Smooth muscle cell (in vitro differentiated cells): ENCODE measurements around the gene ETV7. TPM values are rescaled to one million over a fixed set of nuclear protein-coding genes. Genes with fewer than 3 reads are reported as not detected.

Source experiments
- DNase-seq: peaks from one replicate; lab custom pipeline; 2025; ENCODE audit not compliant: unreplicated experiment; lab: John Stamatoyannopoulos, UW
- H2AFZ ChIP-seq: fragments of 200-600 bp; sonication (generic); 2 replicates; pipeline ENCODE4 v1.6.0; 2016; ENCODE audit warnings: antibody characterized with exemption, low read depth, mild to moderate bottlenecking
- H3F3A ChIP-seq: fragments of 200-600 bp; sonication (generic); 2 replicates; pipeline ENCODE4 v1.6.0; 2017; ENCODE audit warnings: antibody characterized with exemption, low read depth
- H3K27ac ChIP-seq: fragments of 200-600 bp; sonication (generic); 2 replicates; pipeline ENCODE4 v1.5.1; 2016; ENCODE audit warnings: low read depth, mild to moderate bottlenecking
- H3K27me3 ChIP-seq: fragments of 200-600 bp; sonication (generic); 2 replicates; pipeline ENCODE4 v1.6.1; 2016; ENCODE audit warnings: low read depth, mild to moderate bottlenecking
- H3K36me3 ChIP-seq: fragments of 200-600 bp; sonication (generic); 2 replicates; pipeline ENCODE4 v1.5.1; 2016; ENCODE audit warnings: low read depth
- H3K4me1 ChIP-seq: fragments of 200-600 bp; sonication (generic); 2 replicates; pipeline ENCODE4 v1.5.1; 2016; ENCODE audit warnings: low read depth
- H3K4me2 ChIP-seq: fragments of 200-600 bp; sonication (generic); 2 replicates; pipeline ENCODE4 v1.6.0; 2016; ENCODE audit warnings: mild to moderate bottlenecking
- H3K4me3 ChIP-seq: fragments of 200-600 bp; sonication (generic); 2 replicates; pipeline ENCODE4 v1.5.1; 2016; ENCODE audit warnings: mild to moderate bottlenecking
- H3K79me2 ChIP-seq: fragments of 200-600 bp; sonication (generic); 2 replicates; pipeline ENCODE4 v1.6.0; 2016; ENCODE audit warnings: low read depth, mild to moderate bottlenecking
- H3K9ac ChIP-seq: fragments of 200-600 bp; sonication (generic); 2 replicates; pipeline ENCODE4 v1.6.0; 2016; ENCODE audit warnings: low read depth
- H3K9me3 ChIP-seq: fragments of 200-600 bp; sonication (generic); replicated peaks from 2 replicates; pipeline ENCODE4 v1.5.1; 2016; ENCODE audit warnings: low read depth
- H4K20me1 ChIP-seq: fragments of 200-600 bp; sonication (generic); 2 replicates; pipeline ENCODE4 v1.6.0; 2016; ENCODE audit warnings: low read depth
- WGBS: methylation state at CpG from one replicate; pipeline ENCODE4 v1.1.7; 2016; ENCODE audit warnings: low lambda C conversion rate; 5-methylcytosine and 5-hydroxymethylcytosine counted together
- polyA plus RNA-seq: library from polyadenylated mRNA; unstranded; fragments of >200 nt; fragmentation: Nextera tagmentation; extraction: Ambion mirVana; gene quantifications from 2 replicates; pipeline ENCODE4 v1.2.1, GENCODE V29; 2016
- total RNA-seq: library from RNA; depleted of rRNA; stranded (reverse); fragments of >200 nt; gene quantifications from 2 replicates; pipeline ENCODE4 v1.2.3, GENCODE V29; 2014
- TF ChIP-seq, protein P1 (sequence below): fragments of 200-600 bp; sonication (generic); IDR thresholded peaks from 2 replicates; pipeline ENCODE4 v1.5.1; 2017; ENCODE audit warnings: borderline replicate concordance, mild to moderate bottlenecking, antibody characterized with exemption; ENCODE audit not compliant: insufficient read depth, poor library complexity, severe bottlenecking

The ETV7 gene
- total and polyA plus RNA-seq, 2 experiments from 2014 or later = 0.83 TPM; not detected in 1

DNA sequence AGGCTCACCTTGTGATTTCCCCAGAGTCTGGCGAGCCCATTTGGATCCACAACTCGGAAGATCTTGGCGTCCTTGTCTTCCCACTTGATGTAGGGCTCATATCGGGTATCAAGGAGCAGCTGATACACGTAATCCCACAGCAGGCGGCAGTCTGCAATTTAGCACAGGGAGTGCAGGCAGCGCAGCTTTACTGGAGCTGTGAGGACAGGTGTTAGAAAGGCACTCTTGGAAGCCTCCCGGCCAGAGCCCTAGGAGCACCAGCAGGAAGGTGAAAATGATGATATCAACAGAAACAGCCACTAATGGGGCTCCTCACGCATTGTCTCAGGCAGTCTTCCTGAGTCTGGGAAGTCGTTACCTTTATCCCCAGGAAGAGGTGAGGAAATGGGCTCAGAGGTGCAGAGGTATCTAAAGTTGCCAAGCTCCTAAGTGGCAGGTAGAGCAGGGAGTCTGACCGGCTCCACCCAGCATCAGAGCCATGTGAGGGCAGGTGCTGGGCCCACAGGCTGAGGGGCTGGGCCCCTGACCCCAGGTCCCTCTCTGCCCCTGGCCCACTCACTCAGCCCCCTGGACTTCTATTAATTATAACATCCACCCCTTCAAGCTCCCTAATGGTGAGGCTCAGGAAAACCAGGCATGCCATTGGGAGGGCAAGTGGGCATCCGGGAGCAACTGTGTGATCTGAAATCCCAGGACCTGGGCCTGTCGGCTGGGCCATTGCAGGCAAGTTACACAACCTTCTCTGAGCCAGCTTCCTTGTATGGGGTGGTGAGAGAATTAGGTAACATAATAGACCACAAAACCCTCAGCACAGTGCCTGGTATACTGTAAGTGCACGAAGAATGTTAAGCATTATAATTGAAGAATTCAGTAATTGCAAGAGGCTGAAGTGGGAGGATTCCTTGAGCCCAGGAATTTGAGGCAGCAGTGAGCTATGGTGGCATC is 18.3 kb downstream of the ETV7 start:
- Histone ChIP-seq H3K36me3 (no peaks in the 10 kb centered on the region), H4K20me1 (no peaks in the 10 kb centered on the region), H3F3A (peaks cover 9% of the 10 kb centered on the region), H3K79me2 (no peaks in the 10 kb centered on the region), H3K9me3 (no peaks in the 10 kb centered on the region), H3K4me1 (peaks cover 8% of the 10 kb centered on the region), H3K27me3 (no peaks in the 10 kb centered on the region), H3K4me2 (peak overlapping the region; percentile 29), H3K9ac (no peak overlapping the region), H2AFZ (no peak overlapping the region), H3K27ac (peak overlapping the region; percentile 24), H3K4me3 (no peak overlapping the region)
- no peak for DNase-seq
- TF ChIP-seq, protein P1, sequence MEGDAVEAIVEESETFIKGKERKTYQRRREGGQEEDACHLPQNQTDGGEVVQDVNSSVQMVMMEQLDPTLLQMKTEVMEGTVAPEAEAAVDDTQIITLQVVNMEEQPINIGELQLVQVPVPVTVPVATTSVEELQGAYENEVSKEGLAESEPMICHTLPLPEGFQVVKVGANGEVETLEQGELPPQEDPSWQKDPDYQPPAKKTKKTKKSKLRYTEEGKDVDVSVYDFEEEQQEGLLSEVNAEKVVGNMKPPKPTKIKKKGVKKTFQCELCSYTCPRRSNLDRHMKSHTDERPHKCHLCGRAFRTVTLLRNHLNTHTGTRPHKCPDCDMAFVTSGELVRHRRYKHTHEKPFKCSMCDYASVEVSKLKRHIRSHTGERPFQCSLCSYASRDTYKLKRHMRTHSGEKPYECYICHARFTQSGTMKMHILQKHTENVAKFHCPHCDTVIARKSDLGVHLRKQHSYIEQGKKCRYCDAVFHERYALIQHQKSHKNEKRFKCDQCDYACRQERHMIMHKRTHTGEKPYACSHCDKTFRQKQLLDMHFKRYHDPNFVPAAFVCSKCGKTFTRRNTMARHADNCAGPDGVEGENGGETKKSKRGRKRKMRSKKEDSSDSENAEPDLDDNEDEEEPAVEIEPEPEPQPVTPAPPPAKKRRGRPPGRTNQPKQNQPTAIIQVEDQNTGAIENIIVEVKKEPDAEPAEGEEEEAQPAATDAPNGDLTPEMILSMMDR = no peak
- 71% methylated on average over 14 of the region's 14 CpGs for WGBS

DNA sequence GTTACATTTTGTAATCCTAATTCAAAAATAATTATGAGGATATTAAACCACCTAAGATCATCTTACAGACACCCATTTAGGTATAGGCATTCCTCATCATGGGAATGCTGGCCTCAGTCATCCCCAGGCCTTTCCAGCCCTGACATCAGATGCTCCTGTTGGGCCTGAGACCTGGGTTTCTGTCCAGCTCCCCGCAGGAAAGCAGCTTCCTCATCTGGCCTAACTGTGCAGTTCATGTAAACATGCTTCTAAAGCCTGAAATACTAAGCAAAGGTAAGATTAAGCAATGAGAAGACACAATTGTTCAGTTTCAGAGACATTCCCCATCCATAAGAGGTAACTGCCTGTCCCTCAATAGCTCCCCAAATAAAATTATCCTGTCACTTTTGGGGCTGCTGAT is 19.0 kb downstream of the ETV7 start:
- Histone ChIP-seq H3K27ac (no peak overlapping the region), H3K9me3 (no peaks in the 10 kb centered on the region), H3K36me3 (no peaks in the 10 kb centered on the region), H3F3A (peaks cover 9% of the 10 kb centered on the region), H3K9ac (no peak overlapping the region), H3K79me2 (no peaks in the 10 kb centered on the region), H2AFZ (no peak overlapping the region), H3K27me3 (no peaks in the 10 kb centered on the region), H3K4me1 (peaks cover 8% of the 10 kb centered on the region), H3K4me2 (no peak overlapping the region), H3K4me3 (no peak overlapping the region), H4K20me1 (no peaks in the 10 kb centered on the region)
- TF ChIP-seq, protein P1 = no peak
- 78% methylated on average over 1 of the region's 1 CpG for WGBS
- DNase-seq = no peak

DNA sequence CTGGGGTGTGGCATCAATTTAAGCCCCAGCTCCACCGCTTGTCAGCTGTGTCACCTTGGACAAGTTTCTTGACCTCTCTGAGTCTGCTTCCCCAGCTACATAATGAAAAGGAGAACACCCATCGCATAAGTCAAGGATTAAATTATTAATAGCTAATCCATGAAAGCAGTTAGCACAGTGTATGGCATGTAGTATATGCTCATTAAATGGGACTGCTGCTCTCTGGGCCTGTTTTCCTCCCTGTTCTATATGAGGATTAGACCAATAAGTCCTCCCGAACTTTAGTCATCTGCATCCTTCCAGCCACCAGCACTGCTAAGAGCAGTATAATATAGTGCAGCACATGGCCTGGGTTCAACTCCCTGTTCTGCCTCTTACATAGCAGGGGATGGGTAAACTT is 19.7 kb downstream of the ETV7 start:
- TF ChIP-seq, protein P1 = no peak
- Histone ChIP-seq H3K4me1 (peaks cover 8% of the 10 kb centered on the region), H3F3A (peaks cover 9% of the 10 kb centered on the region), H3K27ac (no peak overlapping the region), H3K9ac (no peak overlapping the region), H3K9me3 (no peaks in the 10 kb centered on the region), H3K4me3 (no peak overlapping the region), H3K27me3 (no peaks in the 10 kb centered on the region), H4K20me1 (no peaks in the 10 kb centered on the region), H3K4me2 (no peak overlapping the region), H3K36me3 (no peaks in the 10 kb centered on the region), H3K79me2 (no peaks in the 10 kb centered on the region), H2AFZ (no peak overlapping the region)
- 91% methylated on average over 3 of the region's 3 CpGs for WGBS
- no peak for DNase-seq
